Right lung (tissue), 10 donors: Measurements from ENCODE around the gene GCA. TPM values are rescaled to one million over a fixed set of nuclear protein-coding genes. Genes with fewer than 3 reads are reported as not detected.

Experiments used
- DNase-seq, 2 donors: peaks; one replicate each; pipeline ENCODE4 v3.0.0-alpha.2; 2013
- long read RNA-seq, 8 donors: transcript quantifications; one replicate each; lab custom pipeline, GENCODE V29; 2026
- polyA plus RNA-seq, 5 donors: library from polyadenylated mRNA; unstranded; fragments of 120-200 nt; gene quantifications; one replicate each; pipeline versions ENCODE4 v1.2.1 to v1.2.3, GENCODE V29; 2013; ENCODE audit warnings: inconsistent platforms in 1 of 5, low replicate concordance in 1 of 5; ENCODE audit not compliant: insufficient read length in 5 of 5, insufficient read depth in 1 of 5

The GCA gene, protein sequence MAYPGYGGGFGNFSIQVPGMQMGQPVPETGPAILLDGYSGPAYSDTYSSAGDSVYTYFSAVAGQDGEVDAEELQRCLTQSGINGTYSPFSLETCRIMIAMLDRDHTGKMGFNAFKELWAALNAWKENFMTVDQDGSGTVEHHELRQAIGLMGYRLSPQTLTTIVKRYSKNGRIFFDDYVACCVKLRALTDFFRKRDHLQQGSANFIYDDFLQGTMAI
- polyA plus RNA-seq: 10 to 100 TPM; 27.3 to 40.9 (median 38.3) TPM
- long read RNA-seq, donor 1, transcript GCA-204 (8 exons, 1,992 nt): major isoform, 9 of 25 reads
- long read RNA-seq, donor 1, partial matches to known transcripts: 14 of 25 reads
- long read RNA-seq, donor 1, other reads (novel, unspliced or antisense): 0 of 25 reads
- long read RNA-seq, donor 2, transcript GCA-204 (8 exons, 1,992 nt): major isoform, 6 of 7 reads
- long read RNA-seq, donor 2, partial matches to known transcripts: 0 of 7 reads
- long read RNA-seq, donor 2, other reads (novel, unspliced or antisense): 0 of 7 reads
- long read RNA-seq, donor 3, transcript GCA-204 (8 exons, 1,992 nt): major isoform, 9 of 15 reads
- long read RNA-seq, donor 3, partial matches to known transcripts: 6 of 15 reads
- long read RNA-seq, donor 3, other reads (novel, unspliced or antisense): 0 of 15 reads
- long read RNA-seq, donor 4, transcript GCA-204 (8 exons, 1,992 nt): major isoform, 8 of 9 reads
- long read RNA-seq, donor 4, partial matches to known transcripts: 0 of 9 reads
- long read RNA-seq, donor 4, other reads (novel, unspliced or antisense): 0 of 9 reads
- long read RNA-seq, donor 5, transcript GCA-204 (8 exons, 1,992 nt): major isoform, 15 of 41 reads
- long read RNA-seq, donor 5, partial matches to known transcripts: 26 of 41 reads
- long read RNA-seq, donor 5, other reads (novel, unspliced or antisense): 0 of 41 reads
- long read RNA-seq, donor 6, transcript GCA-204 (8 exons, 1,992 nt): major isoform, 17 of 24 reads
- long read RNA-seq, donor 6, partial matches to known transcripts: 6 of 24 reads
- long read RNA-seq, donor 6, other reads (novel, unspliced or antisense): 0 of 24 reads
- long read RNA-seq, donor 7, transcript GCA-204 (8 exons, 1,992 nt): major isoform, 6 of 11 reads
- long read RNA-seq, donor 7, partial matches to known transcripts: 5 of 11 reads
- long read RNA-seq, donor 7, other reads (novel, unspliced or antisense): 0 of 11 reads
- long read RNA-seq, donor 8, partial matches to known transcripts: 0 of 3 reads
- long read RNA-seq, donor 8, other reads (novel, unspliced or antisense): 0 of 3 reads

DNA sequence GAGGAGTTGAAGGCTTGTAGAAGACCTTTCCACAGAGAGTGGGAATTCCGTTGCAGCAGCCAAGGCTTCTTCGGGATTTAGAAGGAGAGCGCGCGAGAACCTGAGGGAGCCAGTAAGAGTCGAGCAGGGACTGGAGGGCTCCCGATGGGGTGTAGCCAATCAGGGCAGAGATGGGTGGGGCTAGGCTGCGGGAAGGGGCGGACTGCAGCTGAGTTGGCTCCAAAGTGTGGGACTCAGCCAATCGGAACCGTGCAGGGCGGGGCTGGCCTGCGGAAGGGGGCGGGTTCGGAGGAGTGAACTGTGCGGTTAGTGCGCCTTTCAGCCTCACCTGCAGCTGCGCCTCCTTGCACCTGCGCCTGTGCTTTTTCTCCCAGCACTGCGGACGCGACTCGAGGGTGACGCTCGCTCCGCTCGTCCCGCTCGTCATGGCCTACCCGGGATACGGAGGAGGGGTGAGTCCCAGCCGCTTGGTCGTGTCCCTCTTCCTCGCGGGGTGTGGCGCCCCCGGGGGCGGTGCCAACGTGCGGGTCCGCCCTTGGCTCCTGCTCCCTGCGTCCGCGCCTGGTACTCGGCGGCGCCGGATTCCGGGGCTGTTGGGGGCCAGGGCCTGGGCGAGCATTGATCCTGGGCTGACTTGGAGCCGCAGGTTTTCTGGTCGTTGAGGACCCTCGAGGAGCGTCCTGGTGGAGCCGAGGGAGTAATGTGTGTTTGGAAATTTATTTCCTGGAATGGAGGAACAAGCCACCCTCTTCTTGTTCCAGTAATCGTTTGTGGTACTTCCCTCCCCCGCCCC is at the start of gene GCA:
Gene GCA, plus strand, starts transcription at position 309 of the 793 bp plus-strand sequence. Its CDS starts 117 bp downstream, at position 426.
- peak; percentile 90 to 92 for DNase-seq

DNA sequence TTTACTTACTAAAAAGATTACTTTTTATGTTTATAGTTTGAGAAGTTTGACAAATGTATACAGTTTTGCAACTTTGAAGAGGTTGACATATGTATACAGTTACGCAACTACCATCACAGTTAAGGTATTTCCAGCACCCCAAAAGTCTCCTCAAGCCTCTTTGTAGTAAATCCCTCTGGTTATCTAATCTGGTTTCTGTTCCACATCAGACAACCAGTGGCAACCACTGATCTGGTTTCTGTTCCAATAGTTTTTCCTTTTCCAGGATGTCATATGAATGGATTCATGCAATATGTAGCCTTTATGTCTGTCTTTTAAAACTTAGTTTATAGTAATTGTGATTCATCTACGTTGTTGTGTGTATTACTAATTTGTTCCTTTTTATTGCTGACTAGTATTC is 48.9 kb upstream of the GCA start:
- no peak for DNase-seq

DNA sequence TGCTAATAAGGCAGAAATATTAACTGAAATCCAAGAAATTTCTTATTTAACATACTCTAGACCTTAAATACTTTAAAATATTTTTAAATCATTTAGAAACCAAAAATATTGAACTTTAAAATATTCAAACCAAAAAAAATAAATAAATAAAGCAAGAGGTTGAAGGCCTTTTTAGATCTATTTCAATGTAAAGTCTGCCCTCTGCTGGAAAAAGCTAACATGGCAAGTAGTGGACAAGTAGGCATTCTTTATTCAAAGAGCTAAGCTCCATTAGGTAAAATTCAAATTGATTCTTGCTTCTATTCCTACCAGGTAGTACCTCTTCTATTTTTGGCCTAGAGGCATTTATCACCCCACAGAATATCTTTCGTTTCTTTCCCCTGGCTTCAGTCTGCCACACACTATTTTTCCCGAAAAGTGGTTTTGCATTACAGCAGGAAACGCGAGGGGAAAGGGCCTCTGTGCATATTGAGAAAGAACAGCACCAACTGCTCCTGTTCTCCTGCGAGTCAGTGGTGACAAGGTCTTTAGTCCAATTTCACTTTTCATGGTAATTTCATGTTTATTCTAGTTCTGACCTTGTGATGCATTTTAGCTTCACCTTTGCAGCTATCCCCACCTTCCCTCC is 45.9 kb upstream of the GCA start:
- peak; percentile 51 to 64 for DNase-seq

DNA sequence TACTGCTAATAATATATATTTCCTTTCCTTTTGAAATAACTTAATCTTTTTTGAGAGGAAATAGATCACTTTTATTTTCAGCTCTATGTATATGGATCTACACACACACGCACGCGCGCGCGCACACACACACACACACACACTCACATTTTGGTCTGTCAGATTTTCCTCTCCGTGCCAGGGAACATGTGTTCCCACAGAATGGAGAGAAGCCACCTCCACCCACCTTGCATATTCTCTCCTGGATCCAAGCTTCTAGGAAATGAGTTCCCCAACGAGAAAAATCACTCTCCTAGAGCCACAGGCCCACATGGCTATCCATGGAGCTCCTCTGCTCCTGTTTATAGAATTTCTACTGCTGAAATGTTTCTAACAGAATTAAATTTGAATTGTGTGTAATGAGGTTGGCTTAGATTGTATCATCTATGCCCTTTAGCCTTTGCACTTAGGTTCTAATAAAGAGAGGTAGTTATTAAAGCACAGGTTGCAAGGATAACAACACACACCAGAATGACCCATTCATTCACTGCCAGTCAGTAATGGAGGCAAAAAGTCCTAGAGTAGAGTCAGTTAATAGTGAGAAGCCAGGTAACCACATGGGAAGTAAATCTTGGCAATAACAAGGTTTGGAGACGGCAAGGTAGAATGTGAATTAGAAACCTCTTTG is 45.1 kb upstream of the GCA start:
- no peak for DNase-seq

DNA sequence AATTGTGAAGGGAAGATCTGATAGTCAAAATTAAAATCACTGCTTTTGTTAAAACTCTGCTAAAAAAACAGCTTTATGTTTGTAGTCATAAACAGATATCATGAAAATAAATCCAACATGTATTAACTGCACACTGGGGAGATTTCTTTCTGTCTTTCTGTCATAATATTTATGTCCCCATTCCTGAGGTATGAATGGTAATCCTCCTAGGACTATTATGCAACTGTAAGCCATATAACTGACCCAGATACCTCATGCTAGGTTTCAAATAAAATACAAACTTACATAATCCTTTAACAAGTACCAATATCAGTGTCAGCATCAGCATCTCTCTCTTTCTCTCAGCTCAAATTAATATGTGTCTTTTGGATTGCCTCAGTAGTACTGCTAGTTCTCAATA is 43.7 kb upstream of the GCA start:
- DNase-seq: no peak

DNA sequence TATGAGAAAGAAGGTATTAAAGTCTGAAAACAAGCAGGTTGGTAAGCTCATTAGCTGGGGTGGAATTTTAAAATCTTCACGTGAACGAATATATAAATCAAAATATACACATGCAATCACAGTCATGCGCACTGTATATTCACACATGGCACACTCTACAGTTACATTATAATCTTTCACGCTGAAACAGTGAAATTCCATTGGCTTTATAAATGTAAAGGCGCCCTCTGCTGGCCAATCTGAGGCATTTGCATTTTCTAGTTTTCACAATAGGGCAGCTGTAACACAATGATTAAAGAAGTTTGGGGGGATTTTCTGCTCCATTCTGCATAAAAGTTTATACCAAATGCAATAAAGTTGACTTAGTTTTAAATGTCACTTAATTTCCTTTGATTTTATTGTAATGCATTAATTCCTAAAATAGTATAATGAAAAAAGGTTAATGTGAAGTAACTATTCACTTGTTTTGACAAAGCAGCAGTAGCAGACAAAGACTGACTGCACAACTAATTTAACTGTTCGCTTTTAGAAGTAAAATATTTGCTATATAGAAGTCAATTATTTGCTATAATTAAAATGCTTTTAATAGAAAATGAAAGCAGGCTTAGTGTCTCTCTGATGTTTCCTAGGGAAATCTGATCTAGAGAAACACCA is 42.7 kb upstream of the GCA start:
- DNase-seq: peak; percentile 30 to 40

DNA sequence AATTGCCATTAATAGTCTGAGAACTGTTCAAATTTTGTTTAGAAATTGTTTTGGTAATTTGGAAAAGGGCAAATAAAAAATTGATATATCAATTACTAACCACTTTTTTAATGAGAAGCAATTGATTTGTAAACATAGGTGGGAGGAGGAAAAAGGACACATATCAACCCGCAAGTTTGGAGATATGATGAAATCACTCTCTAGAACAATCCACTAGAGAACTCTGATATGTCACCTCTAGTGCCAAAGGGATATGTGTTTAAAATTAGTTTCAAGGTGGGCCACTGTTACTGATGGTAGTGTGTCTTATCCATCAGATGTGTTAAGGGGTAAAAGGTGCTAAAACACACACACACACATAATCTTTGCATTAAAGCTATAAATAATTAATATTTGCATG is 42.1 kb upstream of the GCA start:
- no peak for DNase-seq

DNA sequence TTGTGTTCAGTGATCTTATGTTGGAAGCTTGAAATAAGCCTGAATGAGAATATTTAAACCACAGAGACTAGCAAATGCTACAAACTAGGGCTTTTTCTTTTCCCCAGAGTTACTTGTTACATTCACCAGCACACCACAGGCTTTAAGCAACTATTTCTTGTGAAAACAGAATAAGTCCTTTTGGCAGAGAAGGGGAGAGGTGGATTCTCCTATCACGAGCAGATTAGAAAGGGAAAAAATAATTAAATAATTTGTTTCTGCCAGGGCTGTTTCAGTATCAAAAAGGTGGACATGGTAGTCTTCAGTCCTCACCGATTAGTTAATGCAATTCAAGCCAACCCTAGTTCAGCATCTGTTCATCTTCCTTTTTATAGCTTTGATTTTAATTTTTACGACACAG is 38.0 kb upstream of the GCA start:
- no peak for DNase-seq

DNA sequence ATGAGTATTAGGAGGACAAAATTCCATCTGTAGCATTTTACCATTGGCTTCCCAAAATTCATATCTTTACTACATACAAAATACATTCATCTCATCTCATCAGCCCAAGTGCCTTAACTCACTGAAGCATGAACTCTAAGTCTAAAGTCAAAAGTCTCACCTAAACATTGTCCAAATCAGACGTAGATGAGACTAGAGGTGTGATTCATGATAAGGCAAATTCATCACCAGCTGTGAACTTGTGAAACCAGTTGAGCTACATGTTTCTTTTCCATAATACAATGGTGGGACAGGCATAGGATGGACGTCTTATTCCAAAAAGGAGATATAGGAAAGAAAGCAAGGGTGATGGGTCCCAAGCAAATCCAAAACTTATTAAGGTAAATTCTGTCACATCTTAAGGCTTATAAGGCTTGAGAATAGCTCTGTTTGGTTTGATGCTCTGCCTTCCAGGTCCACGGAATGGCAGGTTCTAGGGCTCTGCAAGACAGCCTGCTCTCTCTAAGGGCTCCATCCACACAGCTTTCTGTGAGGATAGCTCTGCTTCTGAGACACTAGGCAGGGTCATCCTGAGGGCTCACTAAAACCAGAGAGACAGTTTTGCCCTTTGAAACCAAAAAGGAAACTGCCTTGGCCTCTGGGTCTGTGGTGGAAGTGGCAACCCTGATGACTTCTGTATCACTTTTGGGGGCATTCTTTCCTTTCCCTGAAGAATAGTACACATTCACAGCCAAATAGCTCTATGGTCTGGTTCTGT is 35.0 kb upstream of the GCA start:
- DNase-seq: no peak

DNA sequence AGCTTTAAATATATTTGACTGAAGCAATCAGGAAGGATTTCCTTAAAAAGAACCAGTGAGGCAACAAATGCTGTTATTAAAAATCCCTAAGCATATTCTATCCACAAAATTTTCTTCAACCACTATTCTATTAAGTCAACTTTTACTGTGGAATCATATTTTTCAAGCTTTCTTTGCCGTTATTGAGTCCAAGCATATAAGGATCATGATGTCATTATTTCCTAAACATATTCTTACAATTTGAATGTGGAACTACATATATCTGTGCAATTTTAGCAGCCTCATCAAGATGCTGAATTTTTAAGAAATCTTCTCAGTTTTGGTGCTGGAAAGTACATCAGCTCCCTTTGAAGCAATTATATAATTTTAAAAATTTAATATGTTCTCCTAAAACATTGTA is 31.1 kb upstream of the GCA start:
- DNase-seq: no peak

DNA sequence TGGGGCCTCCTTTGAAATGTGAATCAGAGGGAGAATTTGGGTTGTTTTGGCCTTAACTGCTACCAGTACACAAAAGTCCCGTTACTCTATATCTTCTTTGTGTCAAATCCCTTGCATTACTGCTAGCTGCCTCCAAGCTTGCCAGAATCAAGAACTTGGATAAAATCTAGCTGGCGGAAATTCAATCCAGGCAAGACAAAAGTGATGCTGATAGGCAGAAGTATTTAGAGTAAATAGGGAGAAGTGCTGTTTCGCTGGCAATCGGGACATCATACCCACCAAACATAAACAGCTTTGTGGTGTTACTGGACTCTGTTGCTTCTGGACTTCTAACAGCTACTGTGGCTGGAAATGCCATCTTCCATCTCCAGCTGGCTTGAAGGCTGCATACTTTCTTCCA is 28.0 kb upstream of the GCA start:
- DNase-seq: no peak

DNA sequence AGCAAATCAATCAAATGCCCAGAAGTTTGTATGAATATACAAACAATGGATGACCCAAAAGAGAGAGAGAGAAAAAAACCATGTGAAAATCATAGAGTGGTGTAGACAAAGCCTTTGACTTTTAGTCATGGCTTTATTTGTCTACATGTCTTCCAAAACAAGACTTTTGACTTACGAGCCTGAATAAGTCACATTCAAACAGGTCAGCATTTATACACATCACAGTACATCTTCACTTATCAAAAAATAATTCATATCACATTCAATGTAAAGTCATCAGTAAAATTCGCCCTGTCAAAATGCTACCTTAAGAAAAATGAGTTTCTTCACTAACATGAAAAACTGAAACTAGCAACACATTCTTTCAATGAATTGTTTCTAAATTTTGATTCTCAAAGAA is 27.3 kb upstream of the GCA start:
- DNase-seq: no peak

DNA sequence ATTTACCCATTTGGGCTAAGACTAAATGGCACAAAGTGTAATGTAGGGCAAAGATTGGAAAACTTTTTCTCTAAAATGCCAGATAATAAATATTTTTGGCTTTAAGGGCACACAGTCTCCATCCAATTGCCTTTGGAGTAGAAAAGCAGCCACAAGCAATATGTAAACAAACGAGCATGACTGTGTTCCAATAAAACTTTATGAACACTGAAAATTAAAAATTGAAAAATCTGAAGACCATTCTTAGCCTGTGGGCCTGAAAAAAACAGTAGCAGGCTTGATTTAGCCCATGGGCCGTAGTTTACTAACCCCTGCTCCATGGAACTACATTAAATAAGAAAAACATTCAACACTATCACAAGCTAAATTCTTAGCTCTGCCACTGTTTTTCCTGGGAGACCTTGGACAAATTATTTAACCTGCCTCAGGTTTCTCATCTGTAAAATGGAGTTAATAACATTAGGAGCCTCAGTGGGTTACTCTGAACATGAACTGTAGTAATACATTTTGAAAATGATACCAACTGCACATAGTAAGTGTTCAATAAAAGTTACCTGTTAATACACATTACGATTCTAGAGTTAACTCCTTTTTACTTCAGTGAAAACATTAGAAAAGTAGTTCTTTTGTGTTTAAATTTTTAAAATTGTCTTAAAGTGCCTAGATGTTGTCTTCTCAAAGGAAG is 26.7 kb upstream of the GCA start:
- DNase-seq: no peak

DNA sequence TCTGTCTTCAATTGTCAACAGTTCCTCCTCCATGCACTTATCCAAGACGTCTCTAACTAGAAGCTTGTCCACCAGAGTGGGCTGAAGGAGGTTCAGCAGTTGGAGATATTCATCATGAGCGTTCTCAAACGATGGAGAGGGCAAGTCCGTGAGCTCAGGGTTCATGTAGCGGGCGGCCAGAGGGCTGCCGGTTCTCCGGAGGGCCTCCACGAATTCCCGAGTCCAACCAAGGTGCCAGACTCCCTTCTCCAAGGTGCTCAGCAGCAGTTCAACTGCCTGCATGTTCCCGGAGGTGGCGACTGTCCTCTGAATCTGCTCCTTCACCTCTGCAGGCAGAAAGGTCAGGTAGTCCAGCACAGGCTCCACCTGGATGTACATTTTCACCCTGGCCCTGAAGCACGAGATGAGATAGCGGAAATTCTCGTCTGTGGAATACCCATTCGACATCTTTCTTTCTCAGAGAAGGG is 26.0 kb upstream of the GCA start:
- DNase-seq: peak in 1 of 2 donors; percentile 31

DNA sequence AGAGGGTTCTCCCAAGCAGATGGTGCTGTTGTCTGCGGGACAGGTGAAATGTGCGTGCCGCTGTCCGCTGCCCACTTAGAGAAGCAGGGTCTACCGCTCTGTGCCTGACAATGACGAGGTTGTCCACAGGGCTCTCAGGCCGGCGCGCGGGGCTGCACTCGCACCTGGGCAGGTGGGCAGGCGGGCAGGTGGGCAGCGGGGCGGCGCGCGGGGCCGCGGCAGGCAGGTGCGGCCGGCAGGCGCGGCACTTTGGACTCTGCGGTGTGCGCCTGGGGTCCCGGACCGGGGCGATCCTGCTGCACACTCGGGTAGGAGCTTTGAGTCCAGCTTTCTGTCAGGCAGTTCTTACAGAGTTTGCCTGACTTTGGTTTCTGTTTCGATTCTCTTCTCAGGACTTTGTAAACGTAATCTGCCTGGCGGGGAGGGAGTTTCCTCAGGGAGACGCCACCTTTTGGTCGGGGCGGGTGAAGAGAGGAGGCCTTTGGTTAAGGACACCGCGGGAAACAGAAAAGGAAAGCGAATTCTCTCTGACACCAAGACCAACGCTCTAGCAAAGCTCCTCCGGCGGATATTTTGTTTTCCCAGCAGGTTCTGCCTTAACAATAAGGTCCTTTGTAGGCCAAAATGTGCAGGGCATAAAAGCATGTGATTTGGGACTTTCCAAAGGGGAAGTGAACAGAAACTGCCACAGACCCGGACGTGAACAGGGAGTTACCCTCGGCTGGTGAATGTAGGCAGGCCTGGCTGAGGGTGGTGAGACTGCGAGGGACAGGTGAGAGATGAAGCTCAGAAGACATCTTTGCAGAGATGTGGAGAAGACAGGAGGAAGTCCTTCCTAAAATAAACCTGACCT is 25.4 kb upstream of the GCA start, which contains the start of gene IFIH1:
Gene IFIH1, minus strand, starts transcription at position 357 of the 853 bp plus-strand sequence. CDS start 377 bp downstream, outside the sequence.
- DNase-seq: peak; percentile 82 to 85

DNA sequence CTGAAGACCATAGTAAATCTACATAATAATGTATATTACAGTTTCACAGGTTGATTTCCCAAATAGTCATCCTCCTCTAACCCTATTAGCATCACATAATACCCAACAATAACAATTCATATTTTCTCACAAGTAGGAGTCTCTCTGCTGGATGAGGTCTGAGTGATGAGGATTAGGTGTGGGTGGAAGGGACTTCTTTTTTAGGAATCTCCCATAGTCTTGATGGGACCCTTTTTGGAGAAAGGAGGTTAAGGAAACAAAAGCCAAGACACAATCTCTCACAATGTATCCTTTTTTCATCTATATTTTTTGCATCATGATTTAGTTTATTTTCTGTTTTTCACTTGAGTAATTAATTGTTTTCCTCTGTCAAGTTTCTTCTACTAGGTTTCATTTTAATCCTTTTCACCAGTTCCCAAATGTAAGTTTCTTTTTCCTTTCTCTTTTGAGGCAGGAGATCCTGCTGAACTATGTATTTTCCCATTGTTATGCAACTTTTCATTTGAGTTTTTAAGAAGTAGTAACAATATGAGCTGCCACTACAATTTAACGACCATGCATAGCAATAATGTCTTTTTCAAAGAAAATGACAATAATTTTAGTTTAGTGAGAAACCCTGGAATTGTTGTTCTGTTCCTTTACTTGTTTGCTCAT is 22.9 kb upstream of the GCA start:
- no peak for DNase-seq
